Measurements from ENCODE around the gene SSRP1. TPM values are rescaled to one million over a fixed set of nuclear protein-coding genes. Genes with fewer than 3 reads are reported as not detected.

SSRP1 gene
- total and polyA plus RNA-seq, 2 donors (not counting 1 experiment from before 2014, with no cell fraction given), result 52.7 to 94.1 TPM

GRCh38 chr11:57379732-57380131 lies 44.0 kb upstream of the SSRP1 start:
- H3K27me3 ChIP-seq (ENCODE audit: control insufficient read depth, insufficient read depth, low read length), result no peaks in the 10 kb centered on the region
- H3K4me2 ChIP-seq (ENCODE audit: extremely low read depth, insufficient read depth, low read length), result no peak overlapping the region
- DNase-seq (ENCODE audit: low read depth in 2 of 2), result peak; percentile 23 to 29
- H3K4me1 ChIP-seq (ENCODE audit: control insufficient read depth, extremely low read depth, insufficient read depth, low read length), result no peaks in the 10 kb centered on the region
- H3K9ac ChIP-seq (ENCODE audit: insufficient read depth, low read length), result no peak overlapping the region
- no peak overlapping the region for H3K27ac ChIP-seq (ENCODE audit: insufficient read depth, low read length)
- H3K4me3 ChIP-seq (replicated peaks in 1 of 4; ENCODE audit: control extremely low read depth in 1 of 4, insufficient read depth in 1 of 4, low read depth in 3 of 4, low read length in 4 of 4), result no peak overlapping the region
- TF ChIP-seq EZH2 (IDR thresholded peaks at IDR 0.05; ENCODE audit: low read length, missing control alignments) (no peak), CTCF (conservative IDR thresholded peaks at IDR 0.05 in 1 of 2, IDR thresholded peaks at IDR 0.05 in 1 of 2; ENCODE audit: low read depth in 1 of 2, low read length in 2 of 2) (no peak)
- no peaks in the 10 kb centered on the region for H3K9me3 ChIP-seq (ENCODE audit: control insufficient read depth, insufficient read depth, low read depth, low read length)
- H3K36me3 ChIP-seq (ENCODE audit: control insufficient read depth, insufficient read depth, low read length), result no peaks in the 10 kb centered on the region
- no peaks in the 10 kb centered on the region for H4K20me1 ChIP-seq (ENCODE audit: control insufficient read depth, extremely low read depth, insufficient read depth, low read length)
- no peak overlapping the region for H2AFZ ChIP-seq (ENCODE audit: low read length)
- no peaks in the 10 kb centered on the region for H3K79me2 ChIP-seq (ENCODE audit: control insufficient read depth, insufficient read depth, low read length)

DNA sequence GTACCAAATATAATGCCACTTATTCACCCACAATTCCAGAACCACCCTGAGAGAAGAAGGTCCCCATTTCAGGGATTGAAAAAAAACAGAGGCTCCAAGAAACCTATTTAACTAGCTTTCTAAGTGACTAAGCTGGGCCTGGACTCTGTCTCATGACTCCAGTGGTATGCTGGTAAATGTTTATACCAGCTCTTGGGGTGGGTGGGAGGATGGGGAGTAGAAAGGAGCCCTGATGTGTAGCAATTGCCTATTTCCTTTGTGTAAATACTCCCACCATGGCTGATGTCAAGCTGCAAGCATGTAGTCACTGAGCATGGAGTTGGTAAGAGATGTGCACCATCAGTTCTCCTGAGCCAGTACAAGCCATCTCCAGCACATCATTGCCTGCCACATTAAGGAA lies 42.5 kb upstream of the SSRP1 start:
- no peaks in the 10 kb centered on the region for H3K36me3 ChIP-seq (ENCODE audit: control insufficient read depth, insufficient read depth, low read length)
- H3K4me3 ChIP-seq (replicated peaks in 1 of 4; ENCODE audit: control extremely low read depth in 1 of 4, insufficient read depth in 1 of 4, low read depth in 3 of 4, low read length in 4 of 4), result no peak overlapping the region
- no peaks in the 10 kb centered on the region for H3K9me3 ChIP-seq (ENCODE audit: control insufficient read depth, insufficient read depth, low read depth, low read length)
- no peak overlapping the region for H3K27ac ChIP-seq (ENCODE audit: insufficient read depth, low read length)
- no peaks in the 10 kb centered on the region for H3K4me1 ChIP-seq (ENCODE audit: control insufficient read depth, extremely low read depth, insufficient read depth, low read length)
- no peak overlapping the region for H3K9ac ChIP-seq (ENCODE audit: insufficient read depth, low read length)
- H3K27me3 ChIP-seq (ENCODE audit: control insufficient read depth, insufficient read depth, low read length), result no peaks in the 10 kb centered on the region
- H2AFZ ChIP-seq (ENCODE audit: low read length), result no peak overlapping the region
- H3K4me2 ChIP-seq (ENCODE audit: extremely low read depth, insufficient read depth, low read length), result no peak overlapping the region
- TF ChIP-seq CTCF (conservative IDR thresholded peaks at IDR 0.05 in 1 of 2, IDR thresholded peaks at IDR 0.05 in 1 of 2; ENCODE audit: low read depth in 1 of 2, low read length in 2 of 2) (no peak), EZH2 (IDR thresholded peaks at IDR 0.05; ENCODE audit: low read length, missing control alignments) (no peak)
- no peaks in the 10 kb centered on the region for H4K20me1 ChIP-seq (ENCODE audit: control insufficient read depth, extremely low read depth, insufficient read depth, low read length)
- DNase-seq (ENCODE audit: low read depth in 2 of 2), result no peak
- no peaks in the 10 kb centered on the region for H3K79me2 ChIP-seq (ENCODE audit: control insufficient read depth, insufficient read depth, low read length)

DNA sequence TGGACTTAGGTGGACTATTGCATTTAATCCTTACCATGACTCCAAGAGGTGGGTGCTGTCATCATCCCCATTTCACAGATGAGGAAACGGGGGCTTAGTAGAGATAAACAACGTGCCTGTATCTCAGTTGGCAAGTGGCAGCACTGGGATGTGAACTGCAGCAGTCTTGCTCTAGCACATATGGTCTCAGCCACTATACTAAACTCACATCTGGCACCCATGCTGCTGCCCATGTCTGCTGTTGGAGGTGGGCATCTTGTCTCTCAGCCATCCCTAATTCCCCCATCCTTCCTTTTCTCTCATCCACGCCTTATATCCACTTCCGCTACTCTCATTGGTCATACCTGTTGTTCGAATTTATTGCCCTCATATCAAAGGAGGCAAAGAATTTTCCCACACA lies 41.4 kb upstream of the SSRP1 start:
- Histone ChIP-seq H2AFZ (ENCODE audit: low read length) (no peak overlapping the region), H3K79me2 (ENCODE audit: control insufficient read depth, insufficient read depth, low read length) (no peaks in the 10 kb centered on the region), H3K9ac (ENCODE audit: insufficient read depth, low read length) (no peak overlapping the region), H3K27me3 (ENCODE audit: control insufficient read depth, insufficient read depth, low read length) (peaks cover 3% of the 10 kb centered on the region), H3K4me3 (replicated peaks in 1 of 4; ENCODE audit: control extremely low read depth in 1 of 4, insufficient read depth in 1 of 4, low read depth in 3 of 4, low read length in 4 of 4) (no peak overlapping the region), H3K4me2 (ENCODE audit: extremely low read depth, insufficient read depth, low read length) (no peak overlapping the region), H3K9me3 (ENCODE audit: control insufficient read depth, insufficient read depth, low read depth, low read length) (no peaks in the 10 kb centered on the region), H4K20me1 (ENCODE audit: control insufficient read depth, extremely low read depth, insufficient read depth, low read length) (no peaks in the 10 kb centered on the region), H3K27ac (ENCODE audit: insufficient read depth, low read length) (no peak overlapping the region), H3K36me3 (ENCODE audit: control insufficient read depth, insufficient read depth, low read length) (no peaks in the 10 kb centered on the region), H3K4me1 (ENCODE audit: control insufficient read depth, extremely low read depth, insufficient read depth, low read length) (no peaks in the 10 kb centered on the region)
- TF ChIP-seq EZH2 (IDR thresholded peaks at IDR 0.05; ENCODE audit: low read length, missing control alignments) (no peak), CTCF (conservative IDR thresholded peaks at IDR 0.05 in 1 of 2, IDR thresholded peaks at IDR 0.05 in 1 of 2; ENCODE audit: low read depth in 1 of 2, low read length in 2 of 2) (no peak)
- DNase-seq (ENCODE audit: low read depth in 2 of 2), result no peak
